ENCODE results near the gene SCTR.

SCTR gene

DNA sequence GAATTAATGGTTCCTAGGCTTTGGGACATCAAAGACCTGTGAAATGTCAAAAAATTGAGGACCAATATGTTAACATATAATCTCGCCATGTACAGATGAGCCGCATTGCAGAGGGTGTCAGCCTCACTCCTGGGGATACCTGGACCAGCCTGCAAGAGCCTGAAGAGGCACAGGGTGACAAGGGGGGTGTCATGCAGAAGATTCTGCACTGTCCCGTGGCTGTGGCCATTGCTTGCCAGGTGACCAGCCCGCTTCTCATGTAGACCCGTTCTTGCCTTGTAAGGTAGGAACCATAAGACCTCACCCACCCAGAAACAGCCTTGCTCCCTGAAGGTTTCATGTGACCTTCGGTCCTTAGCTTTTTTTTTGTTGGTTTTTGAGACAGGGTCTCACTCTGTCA is 55.2 kb downstream of the SCTR start:
- H3K4me3 ChIP-seq (ENCODE audit: low read depth, low read length), result no peak overlapping the region

DNA sequence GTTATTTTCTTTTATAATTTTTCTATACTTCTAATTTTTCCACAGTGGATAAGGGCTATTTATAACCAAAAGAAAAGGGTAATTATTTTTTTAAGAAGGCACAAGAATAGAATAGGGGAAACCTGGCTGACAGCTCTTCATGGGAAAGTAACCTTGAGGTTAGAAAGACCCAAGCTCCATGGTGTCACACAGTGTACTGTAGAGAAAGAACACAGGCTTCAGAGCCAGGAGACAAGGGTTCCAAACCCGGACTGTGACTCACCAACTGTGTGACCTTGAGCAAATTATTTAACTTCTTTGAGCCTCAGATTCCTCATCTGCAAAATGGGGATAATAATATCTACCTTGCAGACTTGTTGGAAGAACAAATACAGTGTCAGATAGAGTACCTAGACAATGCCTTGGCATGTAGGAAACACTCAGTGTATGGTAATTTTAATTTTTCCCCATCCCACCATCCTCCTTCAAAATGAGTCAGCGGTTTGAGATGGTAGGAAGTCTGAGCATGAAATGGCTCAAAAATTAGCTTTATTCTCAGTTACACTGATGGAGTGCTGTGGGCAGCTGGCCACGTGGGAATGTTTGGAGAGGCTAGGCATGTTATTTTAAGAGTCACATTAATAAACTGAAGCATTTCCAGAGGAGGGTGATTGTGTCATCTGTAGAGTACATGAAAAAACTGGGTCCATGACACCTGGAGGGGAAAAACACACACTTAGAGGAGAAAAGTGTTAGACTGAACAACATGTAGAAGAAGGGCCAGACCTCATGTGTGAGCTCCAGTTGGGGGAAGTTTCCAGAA is 55.9 kb downstream of the SCTR start:
- no peak overlapping the region for H3K4me3 ChIP-seq (ENCODE audit: low read depth, low read length)
- DNase-seq (ENCODE audit: low read depth), result no peak
- TF ChIP-seq MYC (IDR thresholded peaks at IDR 0.05; ENCODE audit: low read depth, low read length), result no peak
- TF ChIP-seq POLR2A (IDR thresholded peaks at IDR 0.05; ENCODE audit: extremely low read depth, insufficient read length), result no peak
- TF ChIP-seq, protein P1, sequence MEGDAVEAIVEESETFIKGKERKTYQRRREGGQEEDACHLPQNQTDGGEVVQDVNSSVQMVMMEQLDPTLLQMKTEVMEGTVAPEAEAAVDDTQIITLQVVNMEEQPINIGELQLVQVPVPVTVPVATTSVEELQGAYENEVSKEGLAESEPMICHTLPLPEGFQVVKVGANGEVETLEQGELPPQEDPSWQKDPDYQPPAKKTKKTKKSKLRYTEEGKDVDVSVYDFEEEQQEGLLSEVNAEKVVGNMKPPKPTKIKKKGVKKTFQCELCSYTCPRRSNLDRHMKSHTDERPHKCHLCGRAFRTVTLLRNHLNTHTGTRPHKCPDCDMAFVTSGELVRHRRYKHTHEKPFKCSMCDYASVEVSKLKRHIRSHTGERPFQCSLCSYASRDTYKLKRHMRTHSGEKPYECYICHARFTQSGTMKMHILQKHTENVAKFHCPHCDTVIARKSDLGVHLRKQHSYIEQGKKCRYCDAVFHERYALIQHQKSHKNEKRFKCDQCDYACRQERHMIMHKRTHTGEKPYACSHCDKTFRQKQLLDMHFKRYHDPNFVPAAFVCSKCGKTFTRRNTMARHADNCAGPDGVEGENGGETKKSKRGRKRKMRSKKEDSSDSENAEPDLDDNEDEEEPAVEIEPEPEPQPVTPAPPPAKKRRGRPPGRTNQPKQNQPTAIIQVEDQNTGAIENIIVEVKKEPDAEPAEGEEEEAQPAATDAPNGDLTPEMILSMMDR (IDR thresholded peaks at IDR 0.05; ENCODE audit: low read depth, low read length), result no peak
- TF ChIP-seq, protein P2, sequence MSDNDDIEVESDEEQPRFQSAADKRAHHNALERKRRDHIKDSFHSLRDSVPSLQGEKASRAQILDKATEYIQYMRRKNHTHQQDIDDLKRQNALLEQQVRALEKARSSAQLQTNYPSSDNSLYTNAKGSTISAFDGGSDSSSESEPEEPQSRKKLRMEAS (IDR thresholded peaks at IDR 0.05; ENCODE audit: low read depth, low read length), result no peak

More for the DNA sequence above, 55.2 kb downstream of the SCTR start:
- DNase-seq (ENCODE audit: low read depth), result no peak
- TF ChIP-seq, protein P1 (IDR thresholded peaks at IDR 0.05; ENCODE audit: low read depth, low read length), result no peak
- TF ChIP-seq MYC (IDR thresholded peaks at IDR 0.05; ENCODE audit: low read depth, low read length) (no peak), POLR2A (IDR thresholded peaks at IDR 0.05; ENCODE audit: extremely low read depth, insufficient read length) (no peak)
- TF ChIP-seq, protein P2 (IDR thresholded peaks at IDR 0.05; ENCODE audit: low read depth, low read length), result no peak

DNA sequence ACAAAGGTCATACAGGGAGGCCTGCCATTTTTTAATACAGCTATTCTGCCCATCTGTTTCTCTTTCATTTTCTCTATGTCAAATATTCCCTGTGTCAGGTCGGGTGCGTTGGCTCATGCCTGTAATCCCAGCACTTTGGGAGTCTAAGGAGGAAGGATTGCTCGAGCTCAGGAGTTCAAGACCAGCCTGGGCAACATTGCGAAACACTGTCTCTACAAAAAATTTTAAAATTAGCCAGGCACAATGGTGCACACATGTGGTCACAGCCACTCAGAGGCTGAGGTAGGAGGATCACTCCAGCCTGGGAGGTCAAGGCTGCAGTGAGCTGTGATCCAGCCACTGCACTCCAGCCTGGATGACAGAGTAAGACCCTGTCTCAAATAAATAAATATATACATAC is 57.9 kb downstream of the SCTR start:
- no peak for TF ChIP-seq POLR2A (IDR thresholded peaks at IDR 0.05; ENCODE audit: extremely low read depth, insufficient read length)
- TF ChIP-seq, protein P1 (IDR thresholded peaks at IDR 0.05; ENCODE audit: low read depth, low read length), result no peak
- TF ChIP-seq, protein P2 (IDR thresholded peaks at IDR 0.05; ENCODE audit: low read depth, low read length), result no peak
- no peak for TF ChIP-seq MYC (IDR thresholded peaks at IDR 0.05; ENCODE audit: low read depth, low read length)
- H3K4me3 ChIP-seq (ENCODE audit: low read depth, low read length), result no peak overlapping the region
- DNase-seq (ENCODE audit: low read depth), result no peak

DNA sequence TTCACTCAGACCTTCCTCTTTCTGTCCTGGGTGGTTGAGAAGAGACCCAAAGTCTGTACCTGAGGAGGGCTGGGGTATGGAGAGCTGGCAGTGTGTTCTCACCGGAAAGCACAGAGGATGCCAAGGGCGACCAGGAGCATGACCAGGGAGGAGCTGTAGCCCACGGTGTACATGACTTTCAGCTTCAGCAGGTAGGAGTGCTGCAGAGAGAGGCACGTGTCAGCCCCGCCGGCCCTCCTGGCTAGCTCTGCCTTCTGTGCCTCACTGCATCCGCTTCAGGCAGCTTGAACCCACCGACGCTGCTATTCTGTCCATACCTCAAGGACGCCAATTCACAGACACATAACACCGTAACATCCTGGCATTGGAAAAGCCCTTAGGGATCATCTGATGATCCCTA is 58.6 kb downstream of the SCTR start:
- no peak overlapping the region for H3K4me3 ChIP-seq (ENCODE audit: low read depth, low read length)
- DNase-seq (ENCODE audit: low read depth), result no peak
- no peak for TF ChIP-seq POLR2A (IDR thresholded peaks at IDR 0.05; ENCODE audit: extremely low read depth, insufficient read length)
- no peak for TF ChIP-seq MYC (IDR thresholded peaks at IDR 0.05; ENCODE audit: low read depth, low read length)
- TF ChIP-seq, protein P1 (IDR thresholded peaks at IDR 0.05; ENCODE audit: low read depth, low read length), result no peak

DNA sequence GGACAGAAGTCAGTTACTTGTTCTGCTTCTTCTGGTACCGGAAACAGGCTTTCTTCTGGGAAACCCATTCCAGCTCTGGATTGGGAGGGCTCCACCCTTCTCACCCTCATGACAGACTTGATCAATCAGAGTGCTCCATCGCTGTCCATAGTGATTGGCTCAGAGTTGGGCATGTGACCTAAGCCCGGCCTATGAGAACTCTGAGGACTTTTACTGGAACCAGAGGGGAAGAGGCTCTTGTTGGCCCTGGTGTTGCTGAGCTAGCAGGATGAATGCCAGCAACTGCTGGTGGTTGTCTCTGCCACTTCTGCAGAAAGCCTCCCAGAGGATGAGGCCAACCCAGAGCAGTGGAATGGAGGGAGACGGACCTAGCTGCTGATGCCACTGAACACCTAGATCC is 59.3 kb downstream of the SCTR start:
- no peak for DNase-seq (ENCODE audit: low read depth)
- TF ChIP-seq, protein P1 (IDR thresholded peaks at IDR 0.05; ENCODE audit: low read depth, low read length), result no peak
- TF ChIP-seq MYC (IDR thresholded peaks at IDR 0.05; ENCODE audit: low read depth, low read length) (no peak), POLR2A (IDR thresholded peaks at IDR 0.05; ENCODE audit: extremely low read depth, insufficient read length) (no peak)
- TF ChIP-seq, protein P2 (IDR thresholded peaks at IDR 0.05; ENCODE audit: low read depth, low read length), result no peak
- H3K4me3 ChIP-seq (ENCODE audit: low read depth, low read length), result no peak overlapping the region
